Activated CD8-positive, alpha-beta memory T cell treated with anti-CD3 and anti-CD28 coated beads, Interleukin-2, amount 10 ng/mL, durations not matched to agents 7 days and 5 days (primary cell): ENCODE data around the gene RASL11A. TPM values are rescaled to one million over a fixed set of nuclear protein-coding genes. Genes with fewer than 3 reads are reported as not detected.
"Not testable (repeated sequence)": the region's sequence is repeated elsewhere in the genome, so short reads cannot be mapped to it uniquely, and the experiment has no call there.

Experiments
- ATAC-seq: fragments of 150-1000 bp; cut with Tn5 transposase; one replicate; pipeline ENCODE4 v1.10.0; 2021; ENCODE audit warnings: moderate library complexity
- CTCF ChIA-PET: fragments of 350-600 bp; sonication (Branson Sonifier 250); formaldehyde crosslinking; loops from one replicate; lab custom pipeline; 2021; ENCODE audit warnings: antibody characterized with exemption; lab: Charles Lee
- DNase-seq: peaks from one replicate; pipeline ENCODE4 v3.0.0-alpha.2; 2020
- H3K27ac Mint-ChIP-seq: one replicate; pipeline ENCODE4 v1.8.0; 2021; ENCODE audit warnings: mild to moderate bottlenecking, mixed read lengths
- H3K27me3 Mint-ChIP-seq: one replicate; pipeline ENCODE4 v1.8.0; 2021; ENCODE audit warnings: mixed read lengths
- H3K36me3 Mint-ChIP-seq: one replicate; pipeline ENCODE4 v1.8.0; 2021; ENCODE audit warnings: mild to moderate bottlenecking, mixed read lengths
- H3K4me1 Mint-ChIP-seq: one replicate; pipeline ENCODE4 v1.8.0; 2021; ENCODE audit warnings: mixed read lengths
- H3K4me3 Mint-ChIP-seq: one replicate; pipeline ENCODE4 v1.8.0; 2021; ENCODE audit warnings: mild to moderate bottlenecking, moderate library complexity, mixed read lengths
- H3K9me3 Mint-ChIP-seq: one replicate; pipeline ENCODE4 v1.8.0; 2022; ENCODE audit warnings: low read depth, mixed read lengths
- total RNA-seq, 2 experiments: library from RNA; stranded (reverse); gene quantifications; one replicate each; pipeline ENCODE4 v1.2.3, GENCODE V29; 2021

Gene RASL11A
- total RNA-seq, 2 experiments from 2014 or later: 0.70 to 0.91 TPM

DNA sequence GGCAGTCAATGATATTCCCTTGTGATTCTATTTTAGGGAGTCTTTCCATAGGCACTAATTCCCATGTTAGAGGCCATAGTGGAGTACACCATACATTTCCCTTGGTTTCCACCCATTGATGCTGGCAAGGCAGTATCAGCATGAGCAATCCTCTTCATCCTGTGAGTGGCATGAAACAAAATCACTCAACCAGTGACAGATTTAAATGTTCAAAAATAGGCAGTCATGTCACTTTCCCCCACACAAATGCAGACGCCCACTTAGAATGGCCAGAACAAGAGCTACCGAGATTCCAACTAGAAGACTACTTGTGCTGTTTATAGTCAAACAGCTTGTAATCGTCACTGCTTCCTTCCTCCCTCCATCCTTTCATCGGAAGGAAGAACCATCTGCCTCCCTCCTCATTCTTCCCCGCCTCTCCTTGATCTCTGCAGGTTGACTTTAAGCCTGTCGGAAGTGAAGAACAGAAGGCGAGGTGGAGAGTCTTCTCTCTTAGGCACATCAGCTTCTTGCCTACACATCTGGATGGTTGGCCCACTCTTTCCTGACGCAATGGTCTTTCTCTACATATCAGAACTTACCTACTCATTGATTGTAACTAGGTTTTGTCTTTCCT, 22.6 kb downstream of the RASL11A start:
- CTCF ChIA-PET: interaction anchor here (1.3 to 2.8 kb wide), 4 partner anchors 9 to 308 kb away, joined by 5 to 8 read pairs (median 6); partner anchors contain the start of gene RASL11A
- peaks cover 19% of the 10 kb centered on the region for H3K4me1 Mint-ChIP-seq
- DNase-seq: no peak
- no peak overlapping the region for H3K27ac Mint-ChIP-seq
- H3K27me3 Mint-ChIP-seq: peaks cover 8% of the 10 kb centered on the region
- no peak for ATAC-seq
- no peaks in the 10 kb centered on the region for H3K36me3 Mint-ChIP-seq
- no peaks in the 10 kb centered on the region for H3K9me3 Mint-ChIP-seq
- H3K4me3 Mint-ChIP-seq: no peak overlapping the region

GRCh38 chr13:27293873-27294515, 23.4 kb downstream of the RASL11A start:
- no peaks in the 10 kb centered on the region for H3K36me3 Mint-ChIP-seq
- no peaks in the 10 kb centered on the region for H3K9me3 Mint-ChIP-seq
- H3K27ac Mint-ChIP-seq: peak overlapping the region; percentile 50
- peaks cover 19% of the 10 kb centered on the region for H3K4me1 Mint-ChIP-seq
- H3K27me3 Mint-ChIP-seq: peaks cover 14% of the 10 kb centered on the region
- CTCF ChIA-PET: interaction anchor here (1.1 to 2.8 kb wide), 4 partner anchors 10 to 309 kb away, joined by 4 to 8 read pairs (median 6); partner anchors contain the start of gene RASL11A
- ATAC-seq (peak; percentile 76), DNase-seq (peak; percentile 45)
- no peak overlapping the region for H3K4me3 Mint-ChIP-seq

GRCh38 chr13:27295096-27295495, 24.5 kb downstream of the RASL11A start:
- Mint-ChIP-seq H3K9me3 (no peaks in the 10 kb centered on the region), H3K27me3 (peaks cover 19% of the 10 kb centered on the region), H3K4me3 (no peak overlapping the region), H3K4me1 (peaks cover 19% of the 10 kb centered on the region), H3K36me3 (no peaks in the 10 kb centered on the region), H3K27ac (no peak overlapping the region)
- DNase-seq: no peak
- CTCF ChIA-PET: interaction anchor here (0.7 to 2.8 kb wide), 3 partner anchors 11 to 310 kb away, joined by 3 to 8 read pairs (median 7); no protein-coding TSS in a partner anchor
- ATAC-seq: no peak

DNA sequence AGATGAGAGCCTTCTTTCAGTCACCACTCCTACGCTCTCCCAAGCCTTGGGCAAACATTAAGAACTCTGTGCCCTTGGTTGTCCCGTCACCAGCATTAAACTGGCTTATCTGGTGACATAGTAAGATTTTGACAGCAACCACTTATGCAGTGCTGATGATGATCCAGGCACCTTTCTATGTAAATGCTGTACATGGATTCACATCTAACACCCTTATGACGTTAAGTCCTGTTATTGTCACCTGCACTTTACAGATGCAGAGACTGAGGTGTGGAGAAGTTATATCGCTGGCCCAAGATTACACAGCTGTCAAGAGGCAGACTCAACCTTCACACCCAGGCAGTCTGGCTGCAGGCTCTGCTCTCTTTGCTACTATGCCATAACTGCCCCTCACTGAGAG, 25.0 kb downstream of the RASL11A start:
- Mint-ChIP-seq H3K36me3 (no peaks in the 10 kb centered on the region), H3K4me3 (no peak overlapping the region), H3K4me1 (peaks cover 19% of the 10 kb centered on the region), H3K27me3 (peaks cover 19% of the 10 kb centered on the region), H3K27ac (no peak overlapping the region), H3K9me3 (no peaks in the 10 kb centered on the region)
- no peak for DNase-seq
- CTCF ChIA-PET: interaction anchor here (1.7 to 2.8 kb wide), 2 partner anchors 12 to 311 kb away, joined by 7 to 8 read pairs; no protein-coding TSS in a partner anchor
- no peak for ATAC-seq

DNA sequence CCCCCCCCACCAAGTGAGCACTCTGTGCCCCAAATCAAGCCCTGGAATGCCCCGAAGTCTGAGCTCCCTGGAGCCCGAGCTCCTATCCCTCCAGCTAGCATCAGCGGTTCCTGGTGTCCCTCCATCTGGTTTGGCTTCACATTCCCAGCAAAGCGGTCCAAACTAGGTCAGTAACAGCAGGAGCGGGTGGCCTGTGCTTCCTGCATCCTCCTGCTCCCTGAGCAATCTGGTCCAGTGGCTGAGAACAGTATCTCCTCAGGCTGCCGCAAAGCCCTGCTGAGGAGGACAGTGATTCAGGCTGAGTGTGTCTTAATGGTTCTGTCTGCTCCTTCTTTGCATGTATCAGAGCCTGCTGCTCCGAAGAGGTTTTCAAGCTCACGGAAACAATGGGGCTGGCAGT, 25.9 kb downstream of the RASL11A start:
- peaks cover 19% of the 10 kb centered on the region for H3K27me3 Mint-ChIP-seq
- DNase-seq (no peak), ATAC-seq (no peak)
- no peaks in the 10 kb centered on the region for H3K9me3 Mint-ChIP-seq
- peaks cover 19% of the 10 kb centered on the region for H3K4me1 Mint-ChIP-seq
- no peak overlapping the region for H3K4me3 Mint-ChIP-seq
- CTCF ChIA-PET: no interaction called here
- H3K27ac Mint-ChIP-seq: no peak overlapping the region
- H3K36me3 Mint-ChIP-seq: no peaks in the 10 kb centered on the region

GRCh38 chr13:27298849-27299248, 28.2 kb downstream of the RASL11A start:
- H3K27me3 Mint-ChIP-seq: peaks cover 26% of the 10 kb centered on the region
- H3K27ac Mint-ChIP-seq: no peak overlapping the region
- no peaks in the 10 kb centered on the region for H3K9me3 Mint-ChIP-seq
- no peak overlapping the region for H3K4me3 Mint-ChIP-seq
- CTCF ChIA-PET: interaction anchor here (0.6 to 1.4 kb wide), 3 partner anchors 40 to 314 kb away, joined by 3 to 5 read pairs (median 3); no protein-coding TSS in a partner anchor
- ATAC-seq: no peak
- H3K36me3 Mint-ChIP-seq: no peaks in the 10 kb centered on the region
- H3K4me1 Mint-ChIP-seq: peaks cover 13% of the 10 kb centered on the region
- no peak for DNase-seq

DNA sequence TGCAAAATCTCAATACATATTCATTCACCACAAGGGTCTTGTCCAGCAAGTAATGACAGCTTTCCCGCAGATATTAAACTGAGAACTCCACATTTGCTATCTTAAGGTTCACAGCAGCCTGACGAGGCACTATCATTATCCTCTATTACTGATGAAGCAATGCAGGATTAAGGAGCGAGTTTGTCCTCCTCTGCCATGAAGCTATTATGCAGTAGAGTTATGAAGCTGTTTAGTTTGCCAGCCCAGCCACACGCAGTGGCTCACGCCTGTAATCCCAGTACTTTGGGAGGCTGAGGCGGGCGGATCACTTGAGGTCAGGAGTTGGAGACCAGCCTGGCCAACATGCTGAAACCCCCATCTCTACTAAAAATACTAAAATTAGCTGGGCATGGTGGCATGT, 29.8 kb downstream of the RASL11A start:
- not testable (repeated sequence) for ATAC-seq, H3K4me3 Mint-ChIP-seq, H3K9me3 Mint-ChIP-seq, H3K4me1 Mint-ChIP-seq, H3K36me3 Mint-ChIP-seq, DNase-seq, H3K27ac Mint-ChIP-seq
- peaks cover 23% of the 10 kb centered on the region for H3K27me3 Mint-ChIP-seq
- CTCF ChIA-PET: interaction anchor here (0.7 to 1.1 kb wide), 2 partner anchors 38 to 58 kb away, joined by 4 to 5 read pairs; no protein-coding TSS in a partner anchor

DNA sequence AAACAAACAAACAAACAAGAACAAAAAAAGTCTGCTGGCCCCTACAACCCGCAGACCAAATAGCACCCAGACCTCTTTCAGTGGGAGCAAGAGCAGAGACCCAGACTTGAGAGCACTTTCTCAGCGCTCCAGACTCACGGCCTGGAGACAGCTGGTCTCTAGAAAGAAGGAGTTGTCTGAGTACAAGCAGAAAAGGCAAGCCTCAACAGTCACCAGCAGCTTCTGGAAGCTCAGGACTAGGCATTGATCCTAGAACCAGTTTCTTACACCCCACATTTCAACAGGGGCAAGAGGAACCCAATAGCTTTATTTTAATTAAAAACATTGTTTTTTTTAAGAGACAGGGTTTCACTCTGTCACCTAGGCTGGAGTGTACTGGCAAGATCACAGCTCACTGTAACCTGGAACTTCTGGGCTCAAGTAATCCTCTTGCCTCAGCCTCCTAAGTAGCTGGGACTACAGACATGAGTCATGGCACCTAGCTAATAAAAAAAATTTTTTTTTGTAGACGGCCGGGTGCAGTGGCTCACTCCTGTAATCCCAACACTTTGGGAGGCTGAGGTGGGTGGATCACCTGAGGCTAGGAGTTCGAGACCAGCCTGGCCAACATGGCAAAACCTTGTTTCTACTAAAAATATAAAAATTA, 30.4 kb downstream of the RASL11A start:
- no peak overlapping the region for H3K4me3 Mint-ChIP-seq
- H3K36me3 Mint-ChIP-seq: no peaks in the 10 kb centered on the region
- H3K4me1 Mint-ChIP-seq: peaks cover 4% of the 10 kb centered on the region
- H3K27me3 Mint-ChIP-seq: peaks cover 23% of the 10 kb centered on the region
- H3K9me3 Mint-ChIP-seq: no peaks in the 10 kb centered on the region
- DNase-seq (no peak), ATAC-seq (no peak)
- H3K27ac Mint-ChIP-seq: no peak overlapping the region
- CTCF ChIA-PET: interaction anchor here (1.1 kb wide), 1 partner anchor 57 kb away, joined by 4 read pairs; no protein-coding TSS in a partner anchor

DNA sequence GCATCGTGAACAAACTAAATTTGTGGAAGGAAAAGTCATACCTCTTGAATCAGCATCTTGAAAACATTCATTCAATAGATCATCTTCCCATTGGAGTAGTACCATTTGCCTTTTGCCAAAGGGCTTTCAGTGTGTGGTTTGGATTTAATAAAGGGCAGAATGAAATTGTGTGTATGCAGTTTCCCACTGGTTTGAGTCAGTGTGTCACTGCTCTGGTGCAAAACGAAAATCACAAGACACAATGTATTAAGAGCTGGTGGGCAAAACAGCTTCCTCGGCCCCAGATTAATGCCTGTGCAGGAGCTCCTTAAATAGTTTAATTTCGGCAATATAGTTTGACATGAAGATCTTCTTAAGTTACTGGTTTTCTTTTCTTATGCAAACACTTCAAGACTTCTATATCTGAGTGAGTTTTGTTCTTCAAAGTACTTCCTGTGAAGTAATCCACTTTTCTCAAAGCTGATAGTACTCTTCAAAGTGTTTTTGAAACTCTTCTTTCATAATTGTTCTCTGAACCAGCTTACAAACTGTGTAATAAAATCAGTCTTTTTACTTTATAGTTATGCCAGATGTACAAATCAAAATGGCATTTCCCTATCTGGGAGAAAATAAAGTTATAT, 32.1 kb downstream of the RASL11A start:
- H3K36me3 Mint-ChIP-seq: no peaks in the 10 kb centered on the region
- no peaks in the 10 kb centered on the region for H3K9me3 Mint-ChIP-seq
- DNase-seq (no peak), ATAC-seq (no peak)
- no peak overlapping the region for H3K4me3 Mint-ChIP-seq
- no peak overlapping the region for H3K27ac Mint-ChIP-seq
- peaks cover 8% of the 10 kb centered on the region for H3K4me1 Mint-ChIP-seq
- H3K27me3 Mint-ChIP-seq: peaks cover 27% of the 10 kb centered on the region
- CTCF ChIA-PET: interaction anchor here (1.2 kb wide), 1 partner anchor 31 kb away, joined by 3 read pairs; no protein-coding TSS in a partner anchor

- Mint-ChIP-seq H3K4me1 (peaks cover 8% of the 10 kb centered on the region), H3K27ac (no peak overlapping the region), H3K27me3 (peaks cover 15% of the 10 kb centered on the region), H3K9me3 (no peaks in the 10 kb centered on the region), H3K36me3 (no peaks in the 10 kb centered on the region), H3K4me3 (no peak overlapping the region)
- CTCF ChIA-PET: no interaction called here
- no peak for ATAC-seq
- DNase-seq: no peak
Observed at GRCh38 chr13:27304099-27304498, 33.5 kb downstream of the RASL11A start.

- H3K4me3 Mint-ChIP-seq: no peak overlapping the region
- ATAC-seq (no peak), DNase-seq (no peak)
- CTCF ChIA-PET: no interaction called here
- peaks cover 11% of the 10 kb centered on the region for H3K27me3 Mint-ChIP-seq
- no peak overlapping the region for H3K27ac Mint-ChIP-seq
- peaks cover 8% of the 10 kb centered on the region for H3K4me1 Mint-ChIP-seq
- H3K9me3 Mint-ChIP-seq: no peaks in the 10 kb centered on the region
- no peaks in the 10 kb centered on the region for H3K36me3 Mint-ChIP-seq
Observed at GRCh38 chr13:27304611-27305010, 34.0 kb downstream of the RASL11A start.

DNA sequence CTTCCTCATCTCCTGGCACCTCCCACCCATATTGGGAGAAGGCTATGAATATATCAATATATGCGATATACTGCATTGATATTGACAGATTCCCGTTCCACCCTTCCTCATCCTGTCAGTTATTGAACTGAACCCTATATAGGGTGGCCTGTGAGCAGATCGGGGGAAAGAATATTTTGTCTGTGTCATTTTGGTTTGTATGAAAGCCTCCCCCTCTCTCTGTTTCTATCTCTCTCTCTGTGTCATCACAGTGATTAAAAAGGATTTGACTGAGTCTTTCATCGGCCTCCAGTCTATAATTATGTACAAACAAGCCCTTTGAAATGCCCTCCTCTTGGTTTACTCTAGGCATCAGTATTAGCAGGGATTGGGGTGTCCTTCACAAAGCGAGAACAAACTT, 35.7 kb downstream of the RASL11A start:
- Mint-ChIP-seq H3K4me1 (peaks cover 8% of the 10 kb centered on the region), H3K4me3 (no peak overlapping the region), H3K27me3 (peaks cover 11% of the 10 kb centered on the region), H3K36me3 (no peaks in the 10 kb centered on the region), H3K9me3 (no peaks in the 10 kb centered on the region), H3K27ac (no peak overlapping the region)
- ATAC-seq (no peak), DNase-seq (no peak)
- CTCF ChIA-PET: no interaction called here

DNA sequence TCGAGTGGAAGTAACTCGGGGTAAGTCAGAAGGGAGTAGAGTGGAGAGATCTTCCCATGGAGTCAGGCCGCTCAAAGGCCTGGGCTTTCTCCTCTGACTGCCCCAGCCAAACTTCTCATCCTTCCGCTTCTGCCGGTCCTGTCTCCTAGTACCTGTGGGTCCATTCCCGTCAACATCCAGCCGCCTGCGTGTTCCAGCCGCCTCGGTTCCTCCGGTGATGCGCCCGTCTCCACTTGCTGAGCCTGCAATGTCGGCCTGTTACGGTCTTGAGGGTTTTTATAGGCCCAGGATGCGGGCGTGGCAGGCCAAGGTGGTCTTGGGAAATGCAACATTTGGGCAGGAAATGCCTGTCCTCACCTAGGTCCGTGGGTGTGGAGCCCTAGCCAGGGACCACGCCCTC, 38.3 kb downstream of the RASL11A start:
- Mint-ChIP-seq H3K4me3 (no peak overlapping the region), H3K27me3 (peaks cover 21% of the 10 kb centered on the region), H3K36me3 (no peaks in the 10 kb centered on the region), H3K9me3 (no peaks in the 10 kb centered on the region), H3K27ac (no peak overlapping the region), H3K4me1 (peaks cover 4% of the 10 kb centered on the region)
- ATAC-seq (no peak), DNase-seq (no peak)
- CTCF ChIA-PET: interaction anchor here (1.4 kb wide), 1 partner anchor 38 kb away, joined by 3 read pairs; the partner anchor contains the start of gene RASL11A
